ENCODE results near the gene C6orf62.

The C6orf62 gene

GRCh38 chr6:24744911-24745310 lies 26.0 kb upstream of the C6orf62 start:
- TF ChIP-seq GATA2 (IDR thresholded peaks at IDR 0.05; ENCODE audit: low read depth, low read length) = no peak
- TF ChIP-seq GATA3 (IDR thresholded peaks at IDR 0.05; ENCODE audit: low read depth, low read length) = no peak

GRCh38 chr6:24743944-24744335 lies 25.0 kb upstream of the C6orf62 start:
- TF ChIP-seq GATA2 (IDR thresholded peaks at IDR 0.05; ENCODE audit: low read depth, low read length) (no peak), GATA3 (IDR thresholded peaks at IDR 0.05; ENCODE audit: low read depth, low read length) (no peak)

GRCh38 chr6:24743265-24743943 lies 24.4 kb upstream of the C6orf62 start:
- TF ChIP-seq GATA2 (IDR thresholded peaks at IDR 0.05; ENCODE audit: low read depth, low read length) (no peak), GATA3 (IDR thresholded peaks at IDR 0.05; ENCODE audit: low read depth, low read length) (no peak)

- TF ChIP-seq GATA2 (IDR thresholded peaks at IDR 0.05; ENCODE audit: low read depth, low read length) (no peak), GATA3 (IDR thresholded peaks at IDR 0.05; ENCODE audit: low read depth, low read length) (no peak)
These were observed 23.3 kb upstream of the C6orf62 start for GRCh38 chr6:24742216-24742738.

GRCh38 chr6:24740861-24741260 lies 21.9 kb upstream of the C6orf62 start:
- TF ChIP-seq GATA3 (IDR thresholded peaks at IDR 0.05; ENCODE audit: low read depth, low read length) = no peak
- TF ChIP-seq GATA2 (IDR thresholded peaks at IDR 0.05; ENCODE audit: low read depth, low read length) = no peak

- TF ChIP-seq GATA2 (IDR thresholded peaks at IDR 0.05; ENCODE audit: low read depth, low read length) = no peak
These were observed 19.8 kb upstream of the C6orf62 start for GRCh38 chr6:24738741-24739140.

- no peak for TF ChIP-seq GATA2 (IDR thresholded peaks at IDR 0.05; ENCODE audit: low read depth, low read length)
- no peak for TF ChIP-seq GATA3 (IDR thresholded peaks at IDR 0.05; ENCODE audit: low read depth, low read length)
These were observed 15.2 kb upstream of the C6orf62 start for GRCh38 chr6:24734166-24734565.

- TF ChIP-seq GATA3 (IDR thresholded peaks at IDR 0.05; ENCODE audit: low read depth, low read length) (no peak), GATA2 (IDR thresholded peaks at IDR 0.05; ENCODE audit: low read depth, low read length) (no peak)
These were observed 4.3 kb upstream of the C6orf62 start for GRCh38 chr6:24723270-24723669.

- no peak; the same call in 1 of the 2 replicates for TF ChIP-seq GATA2 (IDR thresholded peaks at IDR 0.05; ENCODE audit: low read depth, low read length)
- no peak for TF ChIP-seq GATA3 (IDR thresholded peaks at IDR 0.05; ENCODE audit: low read depth, low read length)
These were observed 2.7 kb upstream of the C6orf62 start for GRCh38 chr6:24721461-24722215.

GRCh38 chr6:24720604-24721460 lies 1.9 kb upstream of the C6orf62 start:
- no peak for TF ChIP-seq GATA3 (IDR thresholded peaks at IDR 0.05; ENCODE audit: low read depth, low read length)

GRCh38 chr6:24720131-24720603 lies 1.2 kb upstream of the C6orf62 start:
- TF ChIP-seq GATA3 (IDR thresholded peaks at IDR 0.05; ENCODE audit: low read depth, low read length) = no peak
- no peak for TF ChIP-seq GATA2 (IDR thresholded peaks at IDR 0.05; ENCODE audit: low read depth, low read length)

GRCh38 chr6:24718449-24719124 lies 367 bp downstream of the C6orf62 start:
- TF ChIP-seq GATA3 (IDR thresholded peaks at IDR 0.05; ENCODE audit: low read depth, low read length) (no peak), GATA2 (IDR thresholded peaks at IDR 0.05; ENCODE audit: low read depth, low read length) (no peak)

GRCh38 chr6:24710519-24711303 lies 8.2 kb downstream of the C6orf62 start:
- TF ChIP-seq GATA2 (IDR thresholded peaks at IDR 0.05; ENCODE audit: low read depth, low read length) (no peak), GATA3 (IDR thresholded peaks at IDR 0.05; ENCODE audit: low read depth, low read length) (no peak)

Data from SH-SY5Y (cell line).